K562 (cell line): ENCODE data around the gene GPX5. TPM values are rescaled to one million over a fixed set of nuclear protein-coding genes. Genes with fewer than 3 reads are reported as not detected.

Experiments used
- CCAR2 ChIP-seq: fragments of 200-400 bp; formaldehyde crosslinking; IDR thresholded peaks from 2 replicates; pipeline ENCODE4 v1.6.1; 2017; ENCODE audit warnings: mild to moderate bottlenecking, low read depth, low read length
- COPS2 ChIP-seq: fragments of 450-650 bp; conservative IDR thresholded peaks from 2 replicates; pipeline ENCODE4 v1.6.1; 2016; ENCODE audit warnings: mild to moderate bottlenecking, moderate library complexity
- HNRNPL ChIP-seq: fragments of 200-400 bp; formaldehyde crosslinking; IDR thresholded peaks from 2 replicates; pipeline ENCODE4 v1.6.1; 2017; ENCODE audit warnings: low read depth, mild to moderate bottlenecking, low read length
- KDM1A ChIP-seq, 2 experiments: fragments of 450-650 bp; IDR thresholded peaks; 2 replicates each; pipeline ENCODE4 v1.6.1; 2016; ENCODE audit warnings: mild to moderate bottlenecking in 2 of 2
- NCOA2 ChIP-seq, 2 experiments: fragments of 450-650 bp; IDR thresholded peaks; 2 replicates each; pipeline ENCODE4 v1.6.1; 2018; ENCODE audit warnings: mild to moderate bottlenecking in 2 of 2, moderate library complexity in 1 of 2; ENCODE audit not compliant: partially characterized antibody in 2 of 2
- NR3C1 ChIP-seq: sonication (generic); formaldehyde crosslinking; IDR thresholded peaks from 2 replicates; pipeline ENCODE4 v1.8.1; 2022; ENCODE audit warnings: missing genetic modification reagents
- PCBP2 ChIP-seq: fragments of 200-400 bp; formaldehyde crosslinking; IDR thresholded peaks from 2 replicates; pipeline ENCODE4 v1.6.1; 2018; ENCODE audit warnings: low read length, low read depth, mild to moderate bottlenecking, moderate library complexity; ENCODE audit not compliant: poor library complexity, severe bottlenecking
- PHTF2 ChIP-seq: fragments of 250-450 bp; sonication (Bioruptor Pico); IDR thresholded peaks from 2 replicates; pipeline ENCODE4 v1.5.0; 2021; ENCODE audit warnings: mild to moderate bottlenecking
- RCOR1 ChIP-seq, 2 experiments: IDR thresholded peaks; 2 replicates each; pipeline ENCODE4 v1.6.1; 2012; ENCODE audit warnings: low read depth in 2 of 2, low read length in 2 of 2, borderline replicate concordance in 1 of 2, improper control_type of control experiment in 1 of 2
- SOX6 ChIP-seq: fragments of 450-650 bp; IDR thresholded peaks from 2 replicates; pipeline ENCODE4 v1.6.1; 2014; ENCODE audit warnings: mild to moderate bottlenecking
- TBL1XR1 ChIP-seq, 2 experiments: IDR thresholded peaks; 2 replicates each; pipeline ENCODE4 v1.6.1; 2012; ENCODE audit warnings: improper control_type of control experiment in 2 of 2, low read length in 2 of 2, mild to moderate bottlenecking in 1 of 2
- TCFL5 ChIP-seq: fragments of 250-450 bp; sonication (Bioruptor Pico); conservative IDR thresholded peaks from 2 replicates; pipeline ENCODE4 v1.6.1; 2021; ENCODE audit warnings: mild to moderate bottlenecking, moderate library complexity, matching md5 sums
- ZFP36 ChIP-seq: fragments of 150-350 bp; IDR thresholded peaks from 2 replicates; pipeline ENCODE4 v1.6.1; 2018; ENCODE audit warnings: low read length, low read depth; ENCODE audit not compliant: partially characterized antibody
- ZNF124 ChIP-seq: sonication (generic); formaldehyde crosslinking; IDR thresholded peaks from 2 replicates; pipeline ENCODE4 v1.8.1; 2022; ENCODE audit warnings: missing genetic modification reagents
- ZNF143 ChIP-seq: sonication (generic); formaldehyde crosslinking; IDR thresholded peaks from 2 replicates; pipeline ENCODE4 v1.9.0; 2022; ENCODE audit warnings: mild to moderate bottlenecking, missing genetic modification reagents
- polyA plus RNA-seq, 8 experiments: library from polyadenylated mRNA; depleted of rRNA in 4 of 8; stranded (reverse) in 5 of 8; unstranded in 3 of 8; fragments of >200 nt; fragmentation: Nextera tagmentation in 2 of 8; fragmentation: Illumina TruSeq in 1 of 8; extraction: Ambion mirVana in 2 of 8; extraction: Trizol in 1 of 8; gene quantifications; 2 replicates each; pipeline versions ENCODE4 v1.2.1 to v1.2.3, GENCODE V29; 2011 to 2014; ENCODE audit warnings: inconsistent platforms in 1 of 8, missing spikeins in 1 of 8
- total RNA-seq, 7 experiments: library from RNA; depleted of rRNA in 6 of 7; stranded (reverse); fragments of >200 nt in 6 of 7; fragmentation: Illumina TruSeq in 2 of 7; extraction: Trizol in 2 of 7; gene quantifications; 2 replicates each; pipeline versions ENCODE4 v1.2.1 to v1.2.3, GENCODE V29; 2011 to 2021; ENCODE audit warnings: low replicate concordance in 1 of 7
- TF ChIP-seq, protein P1 (sequence below), 2 experiments: fragments of 450-650 bp; conservative IDR thresholded peaks; 2 replicates each; pipeline ENCODE4 v1.6.1; 2017; ENCODE audit warnings: mild to moderate bottlenecking in 2 of 2, moderate library complexity in 2 of 2
- TF ChIP-seq, protein P2 (sequence below): sonication (generic); formaldehyde crosslinking; IDR thresholded peaks from 2 replicates; pipeline ENCODE4 v1.8.0; 2023; ENCODE audit warnings: missing genetic modification reagents, mild to moderate bottlenecking, borderline replicate concordance
- TF ChIP-seq, protein P3 (sequence below): fragments of 450-650 bp; formaldehyde crosslinking; IDR thresholded peaks from 2 replicates; pipeline ENCODE4 v1.4.0; 2020; ENCODE audit warnings: mild to moderate bottlenecking, moderate library complexity
- TF ChIP-seq, protein P4 (sequence below): fragments of 450-650 bp; formaldehyde crosslinking; IDR thresholded peaks from 2 replicates; pipeline ENCODE4 v1.4.0; 2022; ENCODE audit warnings: missing genetic modification characterization

GPX5 gene
- total and polyA plus RNA-seq, 9 of the 15 experiments (the other 6 are each of a cell fraction or from before 2014, with no cell fraction given) = 0.07 to 0.18 (median 0.15) TPM; not detected in 6

DNA sequence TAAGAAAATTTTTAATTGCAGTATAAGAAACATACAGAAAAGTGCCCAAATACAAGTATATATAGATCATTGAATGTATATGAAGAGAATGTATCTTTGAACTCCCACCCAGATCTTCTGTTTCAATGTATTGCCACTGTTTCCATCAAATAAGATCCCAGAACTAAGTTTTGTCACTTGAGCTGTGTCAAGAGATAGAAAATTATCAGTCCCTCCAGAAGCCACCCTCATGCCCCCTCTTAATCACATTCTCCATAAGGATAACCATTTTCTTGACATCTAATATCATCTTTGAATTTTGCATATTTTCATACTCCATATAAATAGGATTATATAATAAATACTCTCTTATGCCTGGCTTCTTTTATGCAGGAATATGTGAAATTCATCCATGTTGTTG lies 20.3 kb downstream of the GPX5 start (continued):
- TF ChIP-seq HNRNPL (no peak), PCBP2 (no peak), PHTF2 (no peak), ZNF143 (CRISPR knock-in tag) (no peak), ZNF124 (CRISPR knock-in tag) (no peak), ZFP36 (no peak), TCFL5 (no peak), TBL1XR1 (IDR thresholded peaks at IDR 0.05; ENCODE audit: low read length in 2 of 2) (no peak), SOX6 (peak; percentile 63; the same call in 1 of the 2 replicates), RCOR1 (IDR thresholded peaks at IDR 0.05; ENCODE audit: borderline replicate concordance in 1 of 2, low read depth in 2 of 2, low read length in 2 of 2) (peak in 1 of 2 experiments; percentile 9; a peak in 1 of 4 replicates), COPS2 (no peak), KDM1A (IDR thresholded peaks at IDR 0.05) (no peak), NCOA2 (IDR thresholded peaks at IDR 0.05; ENCODE audit: partially characterized antibody in 2 of 2) (no peak), NR3C1 (CRISPR knock-in tag) (no peak), CCAR2 (no peak)
- TF ChIP-seq, protein P1, sequence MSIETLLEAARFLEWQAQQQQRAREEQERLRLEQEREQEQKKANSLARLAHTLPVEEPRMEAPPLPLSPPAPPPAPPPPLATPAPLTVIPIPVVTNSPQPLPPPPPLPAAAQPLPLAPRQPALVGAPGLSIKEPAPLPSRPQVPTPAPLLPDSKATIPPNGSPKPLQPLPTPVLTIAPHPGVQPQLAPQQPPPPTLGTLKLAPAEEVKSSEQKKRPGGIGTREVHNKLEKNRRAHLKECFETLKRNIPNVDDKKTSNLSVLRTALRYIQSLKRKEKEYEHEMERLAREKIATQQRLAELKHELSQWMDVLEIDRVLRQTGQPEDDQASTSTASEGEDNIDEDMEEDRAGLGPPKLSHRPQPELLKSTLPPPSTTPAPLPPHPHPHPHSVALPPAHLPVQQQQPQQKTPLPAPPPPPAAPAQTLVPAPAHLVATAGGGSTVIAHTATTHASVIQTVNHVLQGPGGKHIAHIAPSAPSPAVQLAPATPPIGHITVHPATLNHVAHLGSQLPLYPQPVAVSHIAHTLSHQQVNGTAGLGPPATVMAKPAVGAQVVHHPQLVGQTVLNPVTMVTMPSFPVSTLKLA (conservative IDR thresholded peaks at IDR 0.05) = 0 out of 4 replicates have a peak, but pooled peaks of 1 of the 2 experiments have one; percentile 14
- TF ChIP-seq, protein P2, sequence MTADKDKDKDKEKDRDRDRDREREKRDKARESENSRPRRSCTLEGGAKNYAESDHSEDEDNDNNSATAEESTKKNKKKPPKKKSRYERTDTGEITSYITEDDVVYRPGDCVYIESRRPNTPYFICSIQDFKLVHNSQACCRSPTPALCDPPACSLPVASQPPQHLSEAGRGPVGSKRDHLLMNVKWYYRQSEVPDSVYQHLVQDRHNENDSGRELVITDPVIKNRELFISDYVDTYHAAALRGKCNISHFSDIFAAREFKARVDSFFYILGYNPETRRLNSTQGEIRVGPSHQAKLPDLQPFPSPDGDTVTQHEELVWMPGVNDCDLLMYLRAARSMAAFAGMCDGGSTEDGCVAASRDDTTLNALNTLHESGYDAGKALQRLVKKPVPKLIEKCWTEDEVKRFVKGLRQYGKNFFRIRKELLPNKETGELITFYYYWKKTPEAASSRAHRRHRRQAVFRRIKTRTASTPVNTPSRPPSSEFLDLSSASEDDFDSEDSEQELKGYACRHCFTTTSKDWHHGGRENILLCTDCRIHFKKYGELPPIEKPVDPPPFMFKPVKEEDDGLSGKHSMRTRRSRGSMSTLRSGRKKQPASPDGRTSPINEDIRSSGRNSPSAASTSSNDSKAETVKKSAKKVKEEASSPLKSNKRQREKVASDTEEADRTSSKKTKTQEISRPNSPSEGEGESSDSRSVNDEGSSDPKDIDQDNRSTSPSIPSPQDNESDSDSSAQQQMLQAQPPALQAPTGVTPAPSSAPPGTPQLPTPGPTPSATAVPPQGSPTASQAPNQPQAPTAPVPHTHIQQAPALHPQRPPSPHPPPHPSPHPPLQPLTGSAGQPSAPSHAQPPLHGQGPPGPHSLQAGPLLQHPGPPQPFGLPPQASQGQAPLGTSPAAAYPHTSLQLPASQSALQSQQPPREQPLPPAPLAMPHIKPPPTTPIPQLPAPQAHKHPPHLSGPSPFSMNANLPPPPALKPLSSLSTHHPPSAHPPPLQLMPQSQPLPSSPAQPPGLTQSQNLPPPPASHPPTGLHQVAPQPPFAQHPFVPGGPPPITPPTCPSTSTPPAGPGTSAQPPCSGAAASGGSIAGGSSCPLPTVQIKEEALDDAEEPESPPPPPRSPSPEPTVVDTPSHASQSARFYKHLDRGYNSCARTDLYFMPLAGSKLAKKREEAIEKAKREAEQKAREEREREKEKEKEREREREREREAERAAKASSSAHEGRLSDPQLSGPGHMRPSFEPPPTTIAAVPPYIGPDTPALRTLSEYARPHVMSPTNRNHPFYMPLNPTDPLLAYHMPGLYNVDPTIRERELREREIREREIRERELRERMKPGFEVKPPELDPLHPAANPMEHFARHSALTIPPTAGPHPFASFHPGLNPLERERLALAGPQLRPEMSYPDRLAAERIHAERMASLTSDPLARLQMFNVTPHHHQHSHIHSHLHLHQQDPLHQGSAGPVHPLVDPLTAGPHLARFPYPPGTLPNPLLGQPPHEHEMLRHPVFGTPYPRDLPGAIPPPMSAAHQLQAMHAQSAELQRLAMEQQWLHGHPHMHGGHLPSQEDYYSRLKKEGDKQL (CRISPR knock-in tag) = no peak
- TF ChIP-seq, protein P3, sequence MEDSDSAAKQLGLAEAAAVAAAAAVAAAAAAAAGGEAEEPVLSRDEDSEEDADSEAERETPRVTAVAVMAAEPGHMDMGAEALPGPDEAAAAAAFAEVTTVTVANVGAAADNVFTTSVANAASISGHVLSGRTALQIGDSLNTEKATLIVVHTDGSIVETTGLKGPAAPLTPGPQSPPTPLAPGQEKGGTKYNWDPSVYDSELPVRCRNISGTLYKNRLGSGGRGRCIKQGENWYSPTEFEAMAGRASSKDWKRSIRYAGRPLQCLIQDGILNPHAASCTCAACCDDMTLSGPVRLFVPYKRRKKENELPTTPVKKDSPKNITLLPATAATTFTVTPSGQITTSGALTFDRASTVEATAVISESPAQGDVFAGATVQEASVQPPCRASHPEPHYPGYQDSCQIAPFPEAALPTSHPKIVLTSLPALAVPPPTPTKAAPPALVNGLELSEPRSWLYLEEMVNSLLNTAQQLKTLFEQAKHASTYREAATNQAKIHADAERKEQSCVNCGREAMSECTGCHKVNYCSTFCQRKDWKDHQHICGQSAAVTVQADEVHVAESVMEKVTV (CRISPR knock-in tag) = no peak
- TF ChIP-seq, protein P4, sequence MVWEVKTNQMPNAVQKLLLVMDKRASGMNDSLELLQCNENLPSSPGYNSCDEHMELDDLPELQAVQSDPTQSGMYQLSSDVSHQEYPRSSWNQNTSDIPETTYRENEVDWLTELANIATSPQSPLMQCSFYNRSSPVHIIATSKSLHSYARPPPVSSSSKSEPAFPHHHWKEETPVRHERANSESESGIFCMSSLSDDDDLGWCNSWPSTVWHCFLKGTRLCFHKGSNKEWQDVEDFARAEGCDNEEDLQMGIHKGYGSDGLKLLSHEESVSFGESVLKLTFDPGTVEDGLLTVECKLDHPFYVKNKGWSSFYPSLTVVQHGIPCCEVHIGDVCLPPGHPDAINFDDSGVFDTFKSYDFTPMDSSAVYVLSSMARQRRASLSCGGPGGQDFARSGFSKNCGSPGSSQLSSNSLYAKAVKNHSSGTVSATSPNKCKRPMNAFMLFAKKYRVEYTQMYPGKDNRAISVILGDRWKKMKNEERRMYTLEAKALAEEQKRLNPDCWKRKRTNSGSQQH (CRISPR knock-in tag) = no peak
